A549 (cell line): ENCODE measurements around the gene ELAPOR1. TPM values are rescaled to one million over a fixed set of nuclear protein-coding genes. Genes with fewer than 3 reads are reported as not detected.

Experiments
- ATAC-seq, 2 experiments: fragments of 200-7000 bp in 1 of 2; fragments of >200 bp in 1 of 2; cut with Nextera tagmentation in 1 of 2; cut with Tn5 transposase in 1 of 2; 3 replicates each; pipeline versions ENCODE4 v1.8.0 to v1.9.1; 2018 to 2020; ENCODE audit warnings: mild to moderate bottlenecking in 1 of 2, moderate library complexity in 1 of 2
- CTCF ChIA-PET: fragments of 300-600 bp; sonication (Branson Sonifier 250); formaldehyde crosslinking; extraction: SDS; loops from one replicate; lab custom pipeline; 2021; ENCODE audit warnings: antibody characterized with exemption, inconsistent platforms; lab: Yijun Ruan, JAX
- POLR2A ChIA-PET: fragments of 350-600 bp; formaldehyde crosslinking; extraction: SDS; loops from one replicate; lab custom pipeline; 2021; ENCODE audit warnings: antibody characterized with exemption, inconsistent platforms; lab: Yijun Ruan, JAX
- DNase-seq, 2 experiments: peaks; one replicate each; pipeline versions ENCODE4 v3.0.0 to v3.0.0-alpha.2; 2011 to 2016; ENCODE audit warnings: low read depth in 1 of 2, low spot score in 1 of 2
- FAIRE-seq: peaks from 2 replicates; lab custom pipeline; 2011; peaks lifted over from hg19 to GRCh38; lab: Jason Lieb, UNC
- H3K27ac ChIP-seq, 2 experiments: fragments of >200 bp; sonication (Bioruptor Twin); formaldehyde crosslinking; 3 replicates each; pipeline ENCODE4 v1.5.1; 2016 to 2017
- H3K4me1 ChIP-seq: fragments of >200 bp; sonication (Bioruptor Twin); formaldehyde crosslinking; 3 replicates; pipeline ENCODE4 v1.6.1; 2016
- H3K4me2 ChIP-seq: fragments of >200 bp; sonication (Bioruptor Twin); formaldehyde crosslinking; 3 replicates; pipeline ENCODE4 v1.6.1; 2016
- H3K4me3 ChIP-seq: fragments of >200 bp; sonication (Bioruptor Twin); formaldehyde crosslinking; 3 replicates; pipeline ENCODE4 v1.5.1; 2016
- H3K9me3 ChIP-seq: fragments of >200 bp; sonication (Bioruptor Twin); formaldehyde crosslinking; 3 replicates; pipeline ENCODE4 v1.6.1; 2016
- BHLHE40 ChIP-seq: IDR thresholded peaks from 2 replicates; pipeline ENCODE4 v1.6.1; 2012; ENCODE audit warnings: low read depth, low read length, inconsistent platforms
- CEBPB ChIP-seq, 2 experiments: fragments of >200 bp in 1 of 2; sonication (Bioruptor Twin) in 1 of 2; formaldehyde crosslinking in 1 of 2; IDR thresholded peaks; 2 replicates each; pipeline ENCODE4 v1.6.1; 2012 to 2016
- FOSL2 ChIP-seq, 2 experiments: fragments of 450-650 bp in 1 of 2; fragments of >200 bp in 1 of 2; sonication (Bioruptor Twin) in 1 of 2; formaldehyde crosslinking; IDR thresholded peaks; 2 replicates each; pipeline versions ENCODE4 v1.5.0 to v1.6.1; 2016 to 2020; ENCODE audit warnings: mild to moderate bottlenecking in 1 of 2, moderate library complexity in 1 of 2
- HOXA7 ChIP-seq: fragments of 250-450 bp; sonication (Bioruptor Pico); IDR thresholded peaks from 2 replicates; pipeline ENCODE4 v1.5.0; 2020; ENCODE audit warnings: mild to moderate bottlenecking, moderate library complexity
- HOXB5 ChIP-seq: fragments of 250-450 bp; sonication (Bioruptor Pico); IDR thresholded peaks from 2 replicates; pipeline ENCODE4 v1.5.0; 2020; ENCODE audit warnings: mild to moderate bottlenecking, moderate library complexity
- JUNB ChIP-seq: fragments of >200 bp; sonication (Bioruptor Twin); formaldehyde crosslinking; IDR thresholded peaks from 2 replicates; pipeline ENCODE4 v1.6.1; 2016
- KDM5A ChIP-seq: fragments of 200-600 bp; sonication (generic); IDR thresholded peaks from 2 replicates; pipeline ENCODE4 v1.6.1; 2016; ENCODE audit warnings: antibody characterized with exemption, mild to moderate bottlenecking
- MYC ChIP-seq: IDR thresholded peaks from 2 replicates; pipeline ENCODE4 v1.6.1; 2012; ENCODE audit warnings: mild to moderate bottlenecking, inconsistent platforms, low read length, improper control_type of control experiment, borderline replicate concordance
- NR3C1 ChIP-seq: fragments of >200 bp; sonication (Bioruptor Twin); formaldehyde crosslinking; IDR thresholded peaks from 3 replicates; pipeline ENCODE4 v1.6.1; 2017
- PHF8 ChIP-seq: fragments of 200-600 bp; sonication (generic); IDR thresholded peaks from 2 replicates; pipeline ENCODE4 v1.6.1; 2016; ENCODE audit warnings: low read depth, mild to moderate bottlenecking, antibody characterized with exemption, moderate library complexity, borderline replicate concordance
- RARB ChIP-seq: fragments of 250-450 bp; sonication (Bioruptor Pico); IDR thresholded peaks from 2 replicates; pipeline ENCODE4 v1.8.0; 2021; ENCODE audit warnings: mild to moderate bottlenecking, moderate library complexity
- SREBF2 ChIP-seq: fragments of 450-650 bp; IDR thresholded peaks from 2 replicates; pipeline ENCODE4 v1.6.1; 2014; ENCODE audit warnings: mild to moderate bottlenecking, moderate library complexity
- ZC3H11A ChIP-seq: fragments of 450-650 bp; IDR thresholded peaks from 2 replicates; pipeline ENCODE4 v1.6.1; 2014; ENCODE audit warnings: antibody characterized with exemption, mild to moderate bottlenecking
- ZNF302 ChIP-seq: fragments of 250-450 bp; sonication (Bioruptor Pico); IDR thresholded peaks from 2 replicates; pipeline ENCODE4 v1.9.0; 2021; ENCODE audit warnings: inconsistent platforms, mild to moderate bottlenecking, moderate library complexity
- WGBS: methylation state at CpG from one replicate; pipeline ENCODE4 v1.1.6; 2017; ENCODE audit errors: missing lambda C conversion rate; 5-methylcytosine and 5-hydroxymethylcytosine counted together
- polyA plus RNA-seq, 4 experiments: library from polyadenylated mRNA; depleted of rRNA in 3 of 4; stranded (reverse); fragments of >200 nt; fragmentation: RNase III in 1 of 4; extraction: RNeasy Plus Mini Kit Qiagen cat#74134 plus additional on column Dnase treatment in 1 of 4; gene quantifications; 2 replicates in 3 of 4; 3 replicates in 1 of 4; pipeline ENCODE4 v1.2.3, GENCODE V29; 2011 to 2017
- TF ChIP-seq, protein P1 (sequence below): fragments of 150-350 bp; IDR thresholded peaks from 2 replicates; pipeline ENCODE4 v1.6.1; 2014; ENCODE audit warnings: low read depth, mild to moderate bottlenecking, low read length
- TF ChIP-seq, protein P2 (sequence below): fragments of >200 bp; sonication (Bioruptor Twin); formaldehyde crosslinking; IDR thresholded peaks from 3 replicates; pipeline ENCODE4 v1.5.1; 2016
- TF ChIP-seq, protein P3 (sequence below): fragments of >200 bp; sonication (Bioruptor Twin); formaldehyde crosslinking; IDR thresholded peaks from 2 replicates; pipeline ENCODE4 v1.6.1; 2016

The ELAPOR1 gene
- polyA plus RNA-seq, 2 of the 4 experiments (the other 2 are of a cell fraction), result 0.37 to 0.56 TPM

DNA sequence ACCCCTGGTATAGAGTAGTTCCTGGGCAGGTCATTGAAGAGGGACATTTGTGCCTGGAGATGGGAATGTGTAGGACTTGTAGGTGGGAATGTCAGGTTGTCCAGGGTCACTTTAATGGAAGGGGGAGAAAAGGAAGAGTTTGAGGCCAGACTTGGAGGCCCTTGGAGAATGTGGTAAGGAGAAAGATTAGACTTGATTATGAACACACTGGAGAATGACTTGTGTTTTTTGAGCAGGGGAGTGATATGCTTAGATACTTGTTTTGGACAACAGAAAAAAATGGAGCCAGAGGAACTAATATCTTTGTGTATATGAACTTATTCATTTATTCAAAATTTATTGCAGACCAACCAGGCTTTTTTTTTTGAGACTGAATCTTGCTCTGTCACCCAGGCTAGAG, 17.9 kb downstream of the ELAPOR1 start (continued):
- TF ChIP-seq, protein P1, sequence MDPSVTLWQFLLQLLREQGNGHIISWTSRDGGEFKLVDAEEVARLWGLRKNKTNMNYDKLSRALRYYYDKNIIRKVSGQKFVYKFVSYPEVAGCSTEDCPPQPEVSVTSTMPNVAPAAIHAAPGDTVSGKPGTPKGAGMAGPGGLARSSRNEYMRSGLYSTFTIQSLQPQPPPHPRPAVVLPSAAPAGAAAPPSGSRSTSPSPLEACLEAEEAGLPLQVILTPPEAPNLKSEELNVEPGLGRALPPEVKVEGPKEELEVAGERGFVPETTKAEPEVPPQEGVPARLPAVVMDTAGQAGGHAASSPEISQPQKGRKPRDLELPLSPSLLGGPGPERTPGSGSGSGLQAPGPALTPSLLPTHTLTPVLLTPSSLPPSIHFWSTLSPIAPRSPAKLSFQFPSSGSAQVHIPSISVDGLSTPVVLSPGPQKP, result no peak
- TF ChIP-seq MYC (no peak), HOXB5 (CRISPR knock-in tag) (no peak)

DNA sequence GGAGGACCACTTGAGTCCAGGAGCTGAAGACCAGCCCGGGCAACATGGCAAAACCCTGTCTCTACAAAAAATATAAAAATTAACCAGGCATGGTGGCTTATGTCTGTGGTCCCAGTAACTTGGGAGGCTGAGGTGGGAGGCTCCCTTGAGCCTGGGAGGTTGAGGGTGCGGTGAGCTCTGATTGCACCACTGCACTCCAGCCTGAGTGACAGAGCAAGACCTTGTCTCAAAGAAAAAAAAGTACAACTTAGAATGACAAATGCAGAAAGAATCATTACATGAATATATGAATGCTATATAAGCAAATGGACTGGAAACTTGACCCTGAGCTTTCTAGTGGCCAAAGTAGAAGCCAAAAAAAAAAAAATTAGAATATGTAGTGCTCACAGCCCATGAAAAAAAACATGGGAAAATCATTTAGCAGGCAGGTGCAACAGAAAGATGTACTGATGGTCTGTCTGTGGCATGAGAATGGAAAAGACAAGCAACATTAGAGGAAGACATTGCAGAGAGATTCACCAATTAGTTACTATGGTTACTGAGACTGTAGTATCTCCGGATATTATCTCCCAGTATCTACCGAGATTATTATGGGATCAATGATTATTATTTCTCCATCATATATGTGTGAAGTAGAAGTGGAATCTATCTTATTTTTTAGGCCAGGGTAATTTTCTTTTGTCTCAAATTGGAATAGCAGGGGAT, 19.2 kb downstream of the ELAPOR1 start:
- H3K27ac ChIP-seq, result no peak overlapping the region
- H3K9me3 ChIP-seq, result no peaks in the 10 kb centered on the region
- no peak for TF ChIP-seq KDM5A
- no peak for TF ChIP-seq ZC3H11A
- no peak for TF ChIP-seq RARB (CRISPR knock-in tag)
- no peak for TF ChIP-seq NR3C1
- no peak for TF ChIP-seq ZNF302 (CRISPR knock-in tag)
- no peak for TF ChIP-seq CEBPB (IDR thresholded peaks at IDR 0.05)
- no peak for TF ChIP-seq BHLHE40
- no peak for TF ChIP-seq PHF8
- no peak for TF ChIP-seq SREBF2
- TF ChIP-seq, protein P2, sequence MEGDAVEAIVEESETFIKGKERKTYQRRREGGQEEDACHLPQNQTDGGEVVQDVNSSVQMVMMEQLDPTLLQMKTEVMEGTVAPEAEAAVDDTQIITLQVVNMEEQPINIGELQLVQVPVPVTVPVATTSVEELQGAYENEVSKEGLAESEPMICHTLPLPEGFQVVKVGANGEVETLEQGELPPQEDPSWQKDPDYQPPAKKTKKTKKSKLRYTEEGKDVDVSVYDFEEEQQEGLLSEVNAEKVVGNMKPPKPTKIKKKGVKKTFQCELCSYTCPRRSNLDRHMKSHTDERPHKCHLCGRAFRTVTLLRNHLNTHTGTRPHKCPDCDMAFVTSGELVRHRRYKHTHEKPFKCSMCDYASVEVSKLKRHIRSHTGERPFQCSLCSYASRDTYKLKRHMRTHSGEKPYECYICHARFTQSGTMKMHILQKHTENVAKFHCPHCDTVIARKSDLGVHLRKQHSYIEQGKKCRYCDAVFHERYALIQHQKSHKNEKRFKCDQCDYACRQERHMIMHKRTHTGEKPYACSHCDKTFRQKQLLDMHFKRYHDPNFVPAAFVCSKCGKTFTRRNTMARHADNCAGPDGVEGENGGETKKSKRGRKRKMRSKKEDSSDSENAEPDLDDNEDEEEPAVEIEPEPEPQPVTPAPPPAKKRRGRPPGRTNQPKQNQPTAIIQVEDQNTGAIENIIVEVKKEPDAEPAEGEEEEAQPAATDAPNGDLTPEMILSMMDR, result no peak
- TF ChIP-seq, all 56 proteins: peak for 0
- Histone ChIP-seq H3K4me2 (no peak overlapping the region), H3K4me3 (no peak overlapping the region), H3K4me1 (no peaks in the 10 kb centered on the region)
- ChIA-PET POLR2A (interaction anchor here (0.6 kb wide), 1 partner anchor 175 kb away, joined by 3 read pairs; no protein-coding TSS in a partner anchor), CTCF (interaction anchor here (1.2 to 1.6 kb wide), 2 partner anchors 10 to 21 kb away, joined by 3 to 7 read pairs; no protein-coding TSS in a partner anchor)
- ATAC-seq (no peak), DNase-seq (no peak), FAIRE-seq (no peak)
- 82% methylated on average over 4 of the region's 4 CpGs for WGBS

DNA sequence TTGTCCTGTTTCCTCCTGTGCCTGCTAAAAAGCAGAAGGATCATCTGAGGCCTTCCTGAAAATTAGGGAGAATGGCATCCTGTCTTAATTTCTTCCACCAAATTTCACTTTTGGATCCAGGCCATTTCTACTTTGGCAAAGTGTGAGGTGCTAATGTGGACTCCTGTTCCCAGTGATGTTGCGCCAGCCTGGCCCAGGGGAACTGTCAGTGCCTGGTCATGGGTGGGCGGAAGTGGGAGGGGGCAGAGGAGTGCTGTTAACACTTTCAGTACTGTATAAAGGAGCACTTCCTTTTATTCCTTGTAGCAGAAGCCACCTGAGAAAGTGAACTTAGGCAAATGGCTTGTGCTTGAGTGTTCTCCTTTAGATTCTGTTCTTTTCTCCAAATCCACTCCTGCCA, 19.9 kb downstream of the ELAPOR1 start:
- no peaks in the 10 kb centered on the region for H3K4me1 ChIP-seq
- no peaks in the 10 kb centered on the region for H3K9me3 ChIP-seq
- TF ChIP-seq HOXB5 (CRISPR knock-in tag), result no peak
- no peak for TF ChIP-seq HOXA7 (CRISPR knock-in tag)
- TF ChIP-seq, protein P3, sequence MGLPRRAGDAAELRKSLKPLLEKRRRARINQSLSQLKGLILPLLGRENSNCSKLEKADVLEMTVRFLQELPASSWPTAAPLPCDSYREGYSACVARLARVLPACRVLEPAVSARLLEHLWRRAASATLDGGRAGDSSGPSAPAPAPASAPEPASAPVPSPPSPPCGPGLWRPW, result no peak
- ChIA-PET CTCF (interaction anchor here (1.2 to 1.6 kb wide), 3 partner anchors 10 to 22 kb away, joined by 3 to 7 read pairs (median 6); a partner anchor contains a TSS), POLR2A (no interaction called here)
- 42% methylated on average over 2 of the region's 2 CpGs for WGBS
- no peak overlapping the region for H3K4me3 ChIP-seq
- H3K27ac ChIP-seq, result no peak overlapping the region
- ATAC-seq, result no peak
- FAIRE-seq, result no peak
- DNase-seq, result no peak
- no peak overlapping the region for H3K4me2 ChIP-seq

DNA sequence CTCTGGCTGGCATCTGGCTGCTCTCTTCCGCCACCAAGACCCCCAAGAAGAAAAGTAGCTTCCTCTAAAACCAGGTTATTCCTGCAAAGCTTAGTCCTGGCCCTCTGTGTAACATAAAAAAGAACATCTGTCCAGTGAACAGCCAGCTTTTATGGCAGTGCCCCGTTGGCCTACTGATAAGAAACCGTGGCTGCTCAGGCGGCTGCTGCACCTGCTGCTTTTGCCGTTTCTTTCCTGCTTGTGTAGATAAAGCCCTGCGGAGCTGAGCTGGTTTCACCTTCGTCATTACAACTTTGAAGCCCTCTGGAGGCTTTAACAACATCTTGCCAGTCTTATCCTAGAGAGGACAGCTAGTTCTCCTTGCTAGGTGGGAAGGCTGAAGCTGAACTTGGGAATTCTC, 20.5 kb downstream of the ELAPOR1 start:
- Histone ChIP-seq H3K4me2 (no peak overlapping the region), H3K4me1 (no peaks in the 10 kb centered on the region), H3K4me3 (no peak overlapping the region), H3K27ac (no peak overlapping the region), H3K9me3 (no peaks in the 10 kb centered on the region)
- no peak for FAIRE-seq
- CTCF ChIA-PET, result interaction anchor here (1.2 kb wide), 1 partner anchor 21 kb away, joined by 6 read pairs; a partner anchor contains a TSS
- 86% methylated on average over 7 of the region's 7 CpGs for WGBS
- POLR2A ChIA-PET, result no interaction called here
- no peak for DNase-seq
- no peak for ATAC-seq
- TF ChIP-seq JUNB (no peak), BHLHE40 (no peak), FOSL2 (IDR thresholded peaks at IDR 0.05) (no peak), FOSL2 (CRISPR knock-in tag; IDR thresholded peaks at IDR 0.05) (no peak)
